NOMO-1 (cell line): ENCODE results near the gene PCCA.

ENCODE experiments used
- DNase-seq, 2 experiments: peaks; one replicate each; lab custom pipeline; 2025; ENCODE audit not compliant: unreplicated experiment in 2 of 2; lab: John Stamatoyannopoulos, UW

Gene PCCA

DNA sequence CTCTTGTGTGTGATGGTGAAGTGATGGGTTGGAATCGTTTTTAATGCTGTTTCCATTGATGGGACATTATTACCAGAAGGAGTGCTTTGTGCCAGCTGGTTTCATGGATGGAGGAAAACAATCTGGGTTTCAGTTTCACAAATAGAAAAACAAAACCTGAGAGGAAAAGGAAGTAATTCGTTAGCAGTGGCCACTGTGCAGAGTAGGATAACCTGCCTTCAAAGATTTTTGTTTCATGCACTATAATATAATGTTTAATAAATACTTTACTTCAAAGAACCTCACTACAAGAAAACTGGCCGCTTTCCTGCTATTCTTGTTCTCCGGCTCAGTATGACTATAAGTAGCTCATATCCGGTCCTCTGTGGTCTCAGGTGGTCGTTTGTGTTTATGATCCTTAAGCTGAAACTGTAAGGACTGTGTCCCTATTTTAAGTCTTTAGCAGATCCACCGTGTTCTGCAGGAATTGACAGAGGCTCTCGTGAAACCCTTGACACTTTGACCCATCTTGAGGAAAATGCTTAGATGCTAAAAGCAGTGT lies 395.0 kb downstream of the PCCA start:
- DNase-seq, result no peak

DNA sequence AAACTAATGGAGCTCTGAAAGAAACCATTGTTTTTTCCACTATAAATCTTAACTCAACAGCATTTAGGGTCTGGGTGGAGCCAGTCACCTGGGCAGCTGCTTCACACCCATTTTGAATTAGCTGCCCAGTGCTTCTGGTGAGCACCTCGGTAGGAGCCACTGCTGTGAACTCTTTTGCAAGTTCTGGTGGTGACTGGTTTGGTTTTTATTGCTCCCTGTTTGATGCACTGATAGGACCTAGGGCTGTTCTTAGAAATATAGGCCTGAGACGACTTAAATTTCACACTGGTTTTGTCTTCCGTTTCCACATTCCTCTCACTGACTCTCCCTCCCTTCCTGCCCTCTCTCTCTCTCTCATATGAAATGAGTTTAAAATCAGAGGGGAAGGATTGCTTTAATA lies 395.8 kb downstream of the PCCA start:
- no peak for DNase-seq

DNA sequence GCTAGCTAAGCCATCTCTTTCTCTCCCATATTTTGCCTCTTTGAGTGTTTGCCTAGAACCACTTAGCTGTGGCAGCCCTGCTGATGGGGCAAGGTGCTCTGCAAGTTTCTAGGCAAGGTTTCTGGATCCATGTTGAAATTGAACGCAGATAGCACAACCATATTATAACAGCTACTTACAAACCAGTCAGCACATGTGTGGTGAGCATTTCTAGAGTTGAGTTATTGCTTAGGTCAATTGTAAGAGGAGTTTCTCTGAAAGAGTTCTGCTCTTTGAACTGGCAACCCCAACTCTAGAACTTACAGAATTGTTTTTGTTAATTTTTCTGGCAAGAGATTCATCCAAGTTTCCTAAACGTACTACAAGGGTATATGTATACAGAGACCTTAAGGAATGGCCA lies 396.4 kb downstream of the PCCA start:
- DNase-seq, result no peak

GRCh38 chr13:100490692-100491091 lies 401.8 kb downstream of the PCCA start:
- no peak for DNase-seq

- DNase-seq, result peak; percentile 59 to 85
Observed at GRCh38 chr13:100491164-100491842, 402.4 kb downstream of the PCCA start.

DNA sequence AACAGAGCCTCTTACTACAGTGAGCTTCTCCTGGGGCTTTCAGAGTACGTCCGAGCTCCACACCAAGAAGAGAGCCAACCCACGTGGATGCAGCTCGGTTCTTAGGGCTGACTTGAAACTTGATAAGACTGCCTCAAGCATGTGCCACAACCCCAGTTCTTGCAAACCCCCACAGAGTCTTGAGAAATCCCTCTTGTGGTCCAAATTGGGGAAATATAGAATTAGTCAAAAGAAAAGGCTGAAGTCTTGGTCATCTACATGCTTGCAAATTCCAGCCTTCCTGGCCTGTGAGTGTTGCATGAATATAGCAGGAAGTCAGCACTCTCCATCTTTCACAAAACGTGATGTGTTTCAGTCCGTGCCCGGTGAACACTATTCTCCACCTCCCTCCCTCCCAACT lies 404.5 kb downstream of the PCCA start:
- DNase-seq, result peak; percentile 48 to 60

DNA sequence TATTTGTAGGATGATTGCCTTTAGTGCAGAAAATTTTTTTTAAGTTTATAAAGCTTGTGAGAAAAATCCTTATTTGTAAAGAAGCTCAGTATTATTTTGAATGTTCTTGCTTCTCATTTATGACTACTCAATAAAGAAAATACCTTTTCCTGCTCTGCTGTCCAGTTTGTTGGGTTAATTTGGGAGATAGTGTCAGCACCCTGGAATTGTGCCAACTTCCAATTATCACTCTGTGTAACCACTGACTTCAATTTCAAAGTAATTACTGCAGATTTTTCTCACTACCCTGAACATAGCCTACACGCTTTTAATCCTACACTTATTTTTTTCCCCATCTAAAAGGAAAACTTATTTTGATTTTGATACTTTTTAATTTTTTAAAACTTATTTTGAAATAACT lies 406.6 kb downstream of the PCCA start:
- no peak for DNase-seq

DNA sequence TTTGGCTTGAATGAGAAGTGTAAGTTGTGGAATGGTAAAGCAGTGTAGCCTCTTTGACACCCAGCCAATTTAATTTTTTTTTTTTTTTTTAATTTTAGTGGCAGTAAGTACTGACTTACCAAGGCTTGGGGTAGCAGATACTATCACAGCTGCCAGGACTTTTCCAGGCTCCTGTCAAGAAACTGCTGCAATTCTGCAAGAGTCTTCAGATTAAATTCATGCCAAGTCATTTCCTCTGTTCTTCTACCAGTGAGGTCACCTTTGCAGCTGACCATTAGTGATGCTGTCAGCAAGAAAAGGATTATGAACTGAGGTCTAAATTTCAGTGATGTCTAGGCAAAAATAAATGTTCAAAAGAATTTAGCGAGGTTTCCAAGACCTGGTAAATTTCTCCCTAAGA lies 408.5 kb downstream of the PCCA start:
- DNase-seq, result peak in 1 of 2 experiments; percentile 24

DNA sequence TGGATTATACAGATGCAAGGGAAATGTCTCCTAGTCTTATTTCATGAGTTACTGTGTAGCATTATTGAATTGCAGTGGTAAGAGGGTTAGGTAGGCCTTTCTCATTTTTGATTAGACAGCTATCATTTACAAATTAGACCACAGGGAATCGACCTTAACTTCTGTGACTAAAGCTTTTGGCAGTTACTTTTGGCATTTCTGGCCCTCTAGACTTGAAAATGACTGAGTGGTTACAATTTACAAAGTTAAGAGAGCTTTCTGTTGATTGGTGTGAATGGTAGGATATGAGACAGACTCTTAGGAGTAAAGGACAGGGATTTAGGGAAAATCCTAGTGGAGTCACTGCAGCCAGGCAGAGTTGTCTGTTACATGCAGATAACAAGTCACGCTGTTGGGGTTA lies 413.6 kb downstream of the PCCA start:
- DNase-seq, result no peak

- DNase-seq, result no peak
Observed at GRCh38 chr13:100503622-100504021, 414.7 kb downstream of the PCCA start.

GRCh38 chr13:100506154-100506553 lies 417.3 kb downstream of the PCCA start:
- DNase-seq, result no peak

- DNase-seq, result peak; percentile 42 to 78
Observed at GRCh38 chr13:100506600-100507422, 417.9 kb downstream of the PCCA start.

- no peak for DNase-seq
Observed at GRCh38 chr13:100508455-100508854, 419.6 kb downstream of the PCCA start.

- no peak for DNase-seq
Observed at GRCh38 chr13:100508996-100509395, 420.1 kb downstream of the PCCA start.

DNA sequence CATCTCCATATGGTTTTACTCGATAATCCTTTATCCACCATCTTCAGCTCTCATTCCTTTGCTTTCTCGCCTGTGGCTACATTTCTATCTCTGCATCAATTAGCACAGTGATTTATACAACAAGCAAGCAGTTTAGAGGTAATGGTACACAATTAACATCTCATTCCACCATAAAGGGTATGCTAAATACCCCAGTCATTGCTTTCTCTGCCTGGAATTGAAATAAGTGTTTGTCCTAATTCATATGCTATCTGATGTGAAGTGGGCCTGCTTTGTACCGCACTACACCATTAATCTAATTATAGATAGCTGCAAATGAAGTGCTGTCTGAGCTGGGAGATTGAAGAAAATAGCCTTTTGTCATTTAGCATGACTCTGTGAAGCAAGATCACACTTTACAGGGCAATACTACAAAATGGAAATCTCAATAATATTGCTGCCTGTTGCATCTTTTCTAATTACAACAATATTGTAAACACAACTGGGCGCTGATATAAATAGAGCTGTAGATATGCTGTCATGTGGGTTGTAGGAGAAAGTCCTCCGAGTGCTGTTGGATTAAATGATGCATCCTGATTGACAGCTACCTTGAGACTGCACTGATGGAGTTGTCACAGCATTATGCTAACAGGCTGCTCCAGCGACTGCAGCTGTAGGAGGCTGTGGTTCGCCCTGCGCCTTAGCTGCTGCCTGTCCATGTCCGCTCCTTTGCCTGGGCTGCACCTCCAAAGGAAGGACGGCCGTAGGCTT lies 421.5 kb downstream of the PCCA start:
- DNase-seq, result no peak

DNA sequence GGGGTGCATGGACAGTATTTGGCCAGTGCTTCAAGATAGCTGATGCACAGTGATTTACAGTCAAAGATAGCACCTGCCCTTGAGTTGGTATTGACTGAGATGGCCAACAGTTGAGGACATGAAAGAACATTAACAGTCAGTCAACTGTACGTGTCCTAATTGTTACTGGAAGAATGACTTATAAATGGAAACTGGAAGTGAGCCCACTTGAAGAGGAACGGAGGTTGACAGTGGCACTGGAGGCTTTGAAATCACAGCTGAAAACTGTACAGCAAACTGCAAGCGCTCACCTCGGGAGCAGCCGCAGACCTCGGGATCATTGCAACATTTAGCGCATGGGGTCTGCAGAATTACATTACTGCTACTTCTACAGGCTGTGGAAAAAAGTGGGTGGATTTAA lies 422.6 kb downstream of the PCCA start:
- DNase-seq, result peak in 1 of 2 experiments; percentile 14

DNA sequence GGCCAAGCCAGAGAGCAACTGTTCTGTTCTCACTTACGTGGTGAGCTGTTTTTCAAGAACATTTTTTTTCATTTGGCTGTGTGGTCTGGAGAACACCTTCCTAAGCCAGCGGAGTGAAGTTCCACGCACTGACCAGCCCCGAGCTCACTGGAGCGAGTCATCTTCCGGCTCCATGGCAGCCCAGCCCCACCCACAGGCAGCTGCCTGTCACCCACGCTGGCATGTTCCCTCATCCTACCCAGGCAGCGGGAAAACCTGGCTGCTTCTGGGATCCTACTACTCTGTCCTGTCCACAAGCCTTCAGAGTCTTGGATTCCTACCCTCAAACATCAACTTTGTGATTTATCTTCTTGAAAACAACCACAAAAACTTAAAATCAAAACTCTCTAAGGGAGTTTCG lies 423.5 kb downstream of the PCCA start:
- no peak for DNase-seq

DNA sequence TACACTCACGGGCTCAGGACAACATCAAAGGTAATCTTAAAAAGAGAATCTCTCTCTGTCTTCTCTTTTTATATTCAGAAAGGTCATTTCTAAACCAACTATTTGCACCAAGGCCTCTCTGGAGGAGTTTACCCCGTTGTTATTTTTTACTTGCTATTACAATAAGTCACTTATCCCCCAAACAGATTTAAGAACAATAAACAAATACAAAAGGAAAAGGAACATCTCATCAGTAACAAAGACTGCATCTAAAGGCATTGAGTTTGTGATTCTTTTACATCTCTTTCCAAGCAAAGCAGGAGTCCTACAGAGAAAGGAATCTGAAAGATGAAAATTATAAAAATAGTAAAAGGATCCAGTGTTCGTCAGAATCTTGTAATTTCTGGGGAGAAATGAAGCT lies 424.3 kb downstream of the PCCA start:
- DNase-seq, result no peak

GRCh38 chr13:100513987-100514670 lies 425.2 kb downstream of the PCCA start:
- peak; percentile 32 to 33 for DNase-seq

- peak; percentile 57 to 73 for DNase-seq
Observed at GRCh38 chr13:100514788-100515409, 426.0 kb downstream of the PCCA start.
